CD4-positive, alpha-beta T cell (primary cell): ENCODE measurements around the gene CYP4A22. TPM values are rescaled to one million over a fixed set of nuclear protein-coding genes. Genes with fewer than 3 reads are reported as not detected.

Experiments
- ATAC-seq: fragments of 200-7000 bp; cut with Tn5 transposase; one replicate; pipeline ENCODE4 v1.10.0; 2022; ENCODE audit warnings: mild to moderate bottlenecking; ENCODE audit not compliant: poor library complexity
- CTCF ChIA-PET: fragments of 350-600 bp; sonication (Branson Sonifier 250); formaldehyde crosslinking; loops from one replicate; lab custom pipeline; 2021; ENCODE audit warnings: antibody characterized with exemption, inconsistent platforms; lab: Charles Lee
- POLR2A ChIA-PET: fragments of 350-600 bp; sonication (Branson Sonifier 250); formaldehyde crosslinking; loops from one replicate; lab custom pipeline; 2021; ENCODE audit warnings: antibody characterized with exemption, inconsistent platforms; lab: Charles Lee
- DNase-seq, 14 experiments: peaks; one replicate each; pipeline ENCODE4 v3.0.0-alpha.2; 2013 to 2020; ENCODE audit warnings: mixed read lengths in 2 of 14
- H3K27ac ChIP-seq, 2 donors: one replicate each; pipeline versions ENCODE4 v1.5.1 to v1.7.0; 2013; ENCODE audit warnings: low read length in 2 of 2, low read depth in 1 of 2, mild to moderate bottlenecking in 1 of 2
- H3K27me3 ChIP-seq, 2 experiments: 1 replicate in 1 of 2; 2 replicates in 1 of 2; pipeline versions ENCODE4 v1.6.1 to v1.7.0; 2013; ENCODE audit warnings: low read length in 2 of 2, control low read depth in 1 of 2, mild to moderate bottlenecking in 1 of 2, moderate library complexity in 1 of 2; ENCODE audit not compliant: insufficient read depth in 2 of 2, control insufficient read depth in 1 of 2
- H3K36me3 ChIP-seq: one replicate; pipeline ENCODE4 v1.6.1; 2013; ENCODE audit warnings: low read length, control low read depth; ENCODE audit not compliant: insufficient read depth
- H3K4me1 ChIP-seq: one replicate; pipeline ENCODE4 v1.6.1; 2013; ENCODE audit warnings: low read length, control low read depth; ENCODE audit not compliant: insufficient read depth
- H3K4me3 ChIP-seq: one replicate; pipeline ENCODE4 v1.5.1; 2013; ENCODE audit warnings: mild to moderate bottlenecking, low read length, moderate library complexity
- H3K9me3 ChIP-seq, 2 experiments: 1 replicate in 1 of 2; 2 replicates in 1 of 2; pipeline versions ENCODE4 v1.6.1 to v1.7.0; 2013; ENCODE audit warnings: low read length in 2 of 2, mild to moderate bottlenecking in 2 of 2, control low read depth in 1 of 2, moderate library complexity in 1 of 2; ENCODE audit not compliant: control insufficient read depth in 1 of 2, insufficient read depth in 1 of 2
- H3K27ac Mint-ChIP-seq: one replicate; pipeline ENCODE4 v1.8.0; 2020; ENCODE audit warnings: mixed read lengths
- H3K27me3 Mint-ChIP-seq: one replicate; pipeline ENCODE4 v1.8.0; 2021; ENCODE audit warnings: mixed read lengths
- H3K36me3 Mint-ChIP-seq: one replicate; pipeline ENCODE4 v1.8.0; 2021; ENCODE audit warnings: low read depth, mixed read lengths
- H3K4me1 Mint-ChIP-seq: one replicate; pipeline ENCODE4 v1.8.0; 2021; ENCODE audit warnings: low read depth, mixed read lengths
- H3K4me3 Mint-ChIP-seq: one replicate; pipeline ENCODE4 v1.8.0; 2020; ENCODE audit warnings: mild to moderate bottlenecking, mixed read lengths
- H3K9me3 Mint-ChIP-seq: one replicate; pipeline ENCODE4 v1.8.0; 2020; ENCODE audit warnings: mixed read lengths
- intact Hi-C, 2 experiments: fragments of 100-400 bp; cut with DNase I in 1 of 2; cut with micrococcal nuclease in 1 of 2; formaldehyde crosslinking; loops; one replicate each; pipeline versions ENCODE4 v1.15.1 to v1.9.0; 2023 to 2025; cut with DNase I, micrococcal nuclease
- total RNA-seq, 174 experiments: library from RNA in 2 of 174; stranded (reverse) in 2 of 174; gene quantifications; one replicate each; pipeline ENCODE4 v1.2.3 and lab custom pipeline; 2021 to 2026
- TF ChIP-seq, protein P1 (sequence below): fragments of 200-600 bp; IDR thresholded peaks from one replicate; pipeline ENCODE4 v1.8.0; 2022; ENCODE audit warnings: antibody characterized with exemption, mild to moderate bottlenecking

Gene CYP4A22
- total RNA-seq, 2 experiments from 2014 or later = not detected

DNA sequence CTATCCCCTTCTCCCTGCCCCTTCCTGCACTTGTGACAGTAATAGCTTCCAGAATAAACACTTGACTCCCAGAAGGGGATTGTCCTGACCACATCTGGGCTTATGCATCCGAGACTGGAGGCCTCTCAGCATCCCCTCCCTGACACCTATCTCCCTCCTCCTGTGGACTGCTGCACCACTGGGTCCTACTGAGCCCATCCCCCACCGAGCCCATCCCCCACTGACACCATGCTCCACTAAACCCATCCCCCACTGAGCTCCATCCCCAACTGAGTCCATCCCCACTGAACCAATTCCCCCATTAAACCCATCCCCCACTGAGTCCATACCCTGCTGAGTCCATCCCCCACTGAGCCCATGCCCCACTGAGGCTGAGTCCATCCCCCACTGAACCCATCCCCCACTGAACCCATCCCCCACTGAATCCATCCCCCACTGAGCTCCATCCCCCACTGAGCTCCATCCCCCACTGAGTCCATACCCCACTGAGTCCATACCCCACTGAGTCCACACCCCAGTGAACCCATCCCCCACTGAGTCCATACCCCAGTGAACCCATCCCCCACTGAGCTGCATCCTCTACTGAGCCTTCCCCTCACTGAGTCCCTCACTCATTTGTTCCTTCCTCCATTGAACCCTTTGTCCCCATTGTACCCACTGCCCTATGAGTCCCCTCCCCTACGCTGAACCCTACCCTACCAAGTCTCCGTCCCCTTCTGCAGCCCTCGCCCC lies 47.0 kb downstream of the CYP4A22 start:
- DNase-seq (peak in 1 of 14 experiments; percentile 44), ATAC-seq (no peak)
- no peaks in the 10 kb centered on the region for H3K36me3 ChIP-seq
- H3K4me1 ChIP-seq = peaks cover 8% of the 10 kb centered on the region
- Mint-ChIP-seq H3K27ac (no peak overlapping the region), H3K4me1 (peaks cover 5% of the 10 kb centered on the region), H3K36me3 (no peaks in the 10 kb centered on the region), H3K9me3 (no peaks in the 10 kb centered on the region), H3K27me3 (peaks cover 43% of the 10 kb centered on the region), H3K4me3 (no peak overlapping the region)
- TF ChIP-seq, protein P1, sequence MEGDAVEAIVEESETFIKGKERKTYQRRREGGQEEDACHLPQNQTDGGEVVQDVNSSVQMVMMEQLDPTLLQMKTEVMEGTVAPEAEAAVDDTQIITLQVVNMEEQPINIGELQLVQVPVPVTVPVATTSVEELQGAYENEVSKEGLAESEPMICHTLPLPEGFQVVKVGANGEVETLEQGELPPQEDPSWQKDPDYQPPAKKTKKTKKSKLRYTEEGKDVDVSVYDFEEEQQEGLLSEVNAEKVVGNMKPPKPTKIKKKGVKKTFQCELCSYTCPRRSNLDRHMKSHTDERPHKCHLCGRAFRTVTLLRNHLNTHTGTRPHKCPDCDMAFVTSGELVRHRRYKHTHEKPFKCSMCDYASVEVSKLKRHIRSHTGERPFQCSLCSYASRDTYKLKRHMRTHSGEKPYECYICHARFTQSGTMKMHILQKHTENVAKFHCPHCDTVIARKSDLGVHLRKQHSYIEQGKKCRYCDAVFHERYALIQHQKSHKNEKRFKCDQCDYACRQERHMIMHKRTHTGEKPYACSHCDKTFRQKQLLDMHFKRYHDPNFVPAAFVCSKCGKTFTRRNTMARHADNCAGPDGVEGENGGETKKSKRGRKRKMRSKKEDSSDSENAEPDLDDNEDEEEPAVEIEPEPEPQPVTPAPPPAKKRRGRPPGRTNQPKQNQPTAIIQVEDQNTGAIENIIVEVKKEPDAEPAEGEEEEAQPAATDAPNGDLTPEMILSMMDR = no peak
- H3K27me3 ChIP-seq = peaks cover 16 to 22% of the 10 kb centered on the region in 2 experiments
- no peaks in the 10 kb centered on the region for H3K9me3 ChIP-seq
- no peak overlapping the region for H3K4me3 ChIP-seq
- no peak overlapping the region for H3K27ac ChIP-seq
- CTCF ChIA-PET = no interaction called here
- POLR2A ChIA-PET = no interaction called here
- intact Hi-C loops = no loop called here

DNA sequence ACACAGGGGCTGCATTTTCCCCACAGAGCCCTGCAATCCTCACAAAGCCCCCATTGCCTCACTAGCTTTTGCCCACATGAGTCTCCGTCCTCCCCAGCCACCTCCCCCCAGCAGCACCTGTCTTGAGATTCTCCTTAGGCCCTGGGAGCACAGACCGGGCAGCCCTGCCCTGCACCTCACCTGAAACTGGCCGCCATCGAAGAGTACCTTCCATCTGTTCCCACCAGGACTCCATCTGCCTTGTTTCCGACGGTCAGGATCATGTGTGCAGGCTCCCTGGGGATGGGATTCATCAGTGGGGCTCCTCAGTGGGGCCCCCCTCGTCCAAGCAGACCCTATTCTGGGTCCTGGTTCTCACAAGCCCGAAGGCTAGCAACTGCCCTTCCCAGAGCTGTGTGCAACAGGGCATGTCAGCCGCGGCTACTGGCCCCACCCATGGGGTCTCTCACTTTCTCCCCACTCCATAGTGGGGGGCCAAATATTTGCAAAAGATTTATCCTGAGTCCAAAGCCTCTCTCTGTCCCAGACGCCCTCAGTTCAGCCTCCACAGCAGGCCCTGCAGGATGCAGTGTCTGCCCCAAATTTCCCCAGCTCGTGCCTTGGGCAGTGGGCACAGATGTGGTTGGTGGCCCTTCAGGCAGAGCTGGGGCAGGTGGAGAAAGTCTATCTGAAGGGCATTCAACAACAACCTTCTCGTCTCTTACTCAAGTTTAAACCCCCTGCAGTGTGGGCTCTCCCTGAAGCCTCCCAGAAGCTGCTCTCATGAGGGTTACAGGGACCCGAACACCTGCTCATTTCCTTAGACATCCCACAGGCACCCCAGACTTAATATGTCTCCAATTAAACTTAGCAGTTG lies 47.8 kb downstream of the CYP4A22 start:
- no peaks in the 10 kb centered on the region for H3K9me3 ChIP-seq
- Mint-ChIP-seq H3K27me3 (peaks cover 37% of the 10 kb centered on the region), H3K27ac (no peak overlapping the region), H3K9me3 (no peaks in the 10 kb centered on the region), H3K4me3 (no peak overlapping the region), H3K36me3 (no peaks in the 10 kb centered on the region), H3K4me1 (no peaks in the 10 kb centered on the region)
- no peak overlapping the region for H3K4me3 ChIP-seq
- ATAC-seq = no peak
- H3K36me3 ChIP-seq = no peaks in the 10 kb centered on the region
- TF ChIP-seq, protein P1 = no peak
- ChIA-PET POLR2A (no interaction called here), CTCF (no interaction called here)
- no peak overlapping the region for H3K27ac ChIP-seq
- H3K4me1 ChIP-seq = no peaks in the 10 kb centered on the region
- DNase-seq = no peak
- H3K27me3 ChIP-seq = peaks cover 14 to 22% of the 10 kb centered on the region in 2 experiments
- intact Hi-C loops = no loop called here

DNA sequence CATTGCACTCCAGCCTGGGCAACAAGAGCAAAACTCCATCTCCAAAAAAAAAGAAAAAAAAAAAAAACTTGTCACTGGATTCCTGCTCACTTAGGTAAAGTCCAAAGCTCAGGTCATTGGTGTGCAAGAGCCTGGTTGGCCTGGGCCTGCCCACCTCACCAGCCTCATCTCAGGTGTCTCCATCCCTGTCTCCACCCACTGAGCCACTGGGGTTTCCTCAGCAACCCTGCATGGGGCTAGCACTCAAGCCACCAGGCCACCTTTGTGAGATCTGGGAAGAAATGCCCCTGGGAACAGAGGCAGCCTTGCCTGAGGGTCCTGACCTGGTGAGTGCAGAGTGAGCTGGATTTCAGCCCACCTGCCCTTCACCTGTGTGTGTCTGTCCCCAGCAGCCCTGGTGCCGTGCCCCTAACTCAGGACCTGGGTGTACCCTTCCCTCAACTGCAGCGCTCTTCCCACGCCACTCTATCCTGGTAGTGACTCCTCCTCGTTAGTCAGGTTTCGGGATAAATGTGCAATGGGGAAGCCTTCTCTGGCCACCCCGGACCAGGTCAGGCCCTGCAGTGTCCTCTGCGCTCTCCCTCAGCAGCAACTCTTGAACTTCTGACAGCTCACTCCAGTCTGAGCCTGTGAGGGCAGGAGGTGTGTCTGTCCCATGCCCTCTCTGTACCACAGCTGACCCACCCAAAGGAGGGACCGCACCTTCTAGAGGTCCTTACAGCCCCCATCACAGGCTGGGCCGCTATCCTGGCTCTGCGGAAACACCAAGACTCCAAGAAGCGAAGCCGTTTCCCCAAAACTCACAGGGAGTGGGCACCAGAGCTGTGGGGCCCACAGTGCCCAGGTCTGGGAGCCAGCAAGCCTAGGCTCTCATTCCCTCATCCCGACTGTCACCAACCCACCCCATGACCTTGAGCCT lies 49.3 kb downstream of the CYP4A22 start:
- Histone ChIP-seq H3K9me3 (no peaks in the 10 kb centered on the region), H3K27ac (no peak overlapping the region), H3K27me3 (peaks cover 8 to 9% of the 10 kb centered on the region in 2 experiments), H3K4me3 (no peak overlapping the region), H3K4me1 (no peaks in the 10 kb centered on the region), H3K36me3 (no peaks in the 10 kb centered on the region)
- POLR2A ChIA-PET = no interaction called here
- CTCF ChIA-PET = no interaction called here
- Mint-ChIP-seq H3K4me1 (no peaks in the 10 kb centered on the region), H3K36me3 (no peaks in the 10 kb centered on the region), H3K9me3 (no peaks in the 10 kb centered on the region), H3K27me3 (peaks cover 23% of the 10 kb centered on the region), H3K4me3 (no peak overlapping the region), H3K27ac (no peak overlapping the region)
- DNase-seq (no peak), ATAC-seq (no peak)
- TF ChIP-seq, protein P1 = no peak
- intact Hi-C loops = no loop called here
